H9 (cell line): ENCODE results near the gene KRTAP2-1. TPM values are rescaled to one million over a fixed set of nuclear protein-coding genes. Genes with fewer than 3 reads are reported as not detected.

Experiments used
- DNase-seq: peaks from one replicate; pipeline ENCODE4 v3.0.0-alpha.2; 2017
- H2AFZ ChIP-seq: one replicate; pipeline ENCODE4 v1.6.1; 2013; ENCODE audit warnings: mild to moderate bottlenecking, low read length, control low read depth, moderate library complexity
- H2AK5ac ChIP-seq: 2 replicates; pipeline ENCODE4 v1.6.1; 2013; ENCODE audit warnings: low read length, control low read depth, mixed read lengths; ENCODE audit not compliant: insufficient read length
- H2BK120ac ChIP-seq: one replicate; pipeline ENCODE4 v1.6.1; 2013; ENCODE audit warnings: low read depth, mild to moderate bottlenecking, low read length, control low read depth, inconsistent platforms; ENCODE audit not compliant: poor library complexity, severe bottlenecking
- H2BK12ac ChIP-seq: 2 replicates; pipeline ENCODE4 v1.6.1; 2013; ENCODE audit warnings: low read length, control low read depth, mixed read lengths, low read depth; ENCODE audit not compliant: insufficient read length
- H2BK15ac ChIP-seq: 2 replicates; pipeline ENCODE4 v1.6.1; 2013; ENCODE audit warnings: low read depth, low read length, control low read depth
- H2BK20ac ChIP-seq: one replicate; pipeline ENCODE4 v1.6.1; 2013; ENCODE audit warnings: low read depth, mild to moderate bottlenecking, low read length, control low read depth, inconsistent platforms; ENCODE audit not compliant: poor library complexity, severe bottlenecking
- H2BK5ac ChIP-seq: 2 replicates; pipeline ENCODE4 v1.6.1; 2013; ENCODE audit warnings: low read length, control low read depth, mixed read lengths; ENCODE audit not compliant: insufficient read length
- H3K14ac ChIP-seq: 2 replicates; pipeline ENCODE4 v1.6.1; 2013; ENCODE audit warnings: low read length, control low read depth; ENCODE audit not compliant: insufficient read depth
- H3K18ac ChIP-seq: 2 replicates; pipeline ENCODE4 v1.6.1; 2013; ENCODE audit warnings: low read depth, mild to moderate bottlenecking, mixed read lengths, low read length, control low read depth; ENCODE audit not compliant: insufficient read length
- H3K23ac ChIP-seq: 2 replicates; pipeline ENCODE4 v1.6.1; 2013; ENCODE audit warnings: low read length, control low read depth, mixed read lengths, low read depth; ENCODE audit not compliant: insufficient read length
- H3K23me2 ChIP-seq: 2 replicates; pipeline ENCODE4 v1.6.1; 2013; ENCODE audit warnings: low read depth, mild to moderate bottlenecking, mixed read lengths, low read length, control low read depth; ENCODE audit not compliant: insufficient read length, poor library complexity, severe bottlenecking
- H3K27ac ChIP-seq: 2 replicates; pipeline ENCODE4 v1.5.1; 2013; ENCODE audit warnings: low read length, control low read depth, mixed read lengths, low read depth; ENCODE audit not compliant: insufficient read length
- H3K27me3 ChIP-seq: 2 replicates; pipeline ENCODE4 v1.6.1; 2013; ENCODE audit warnings: low read length, control low read depth, inconsistent platforms; ENCODE audit not compliant: insufficient read depth
- H3K4ac ChIP-seq: 2 replicates; pipeline ENCODE4 v1.6.1; 2013; ENCODE audit warnings: low read depth, mild to moderate bottlenecking, control low read depth, inconsistent platforms, low read length, moderate library complexity
- H3K4me1 ChIP-seq: 2 replicates; pipeline ENCODE4 v1.6.1; 2013; ENCODE audit warnings: low read length, control low read depth, inconsistent platforms; ENCODE audit not compliant: insufficient read depth
- H3K4me2 ChIP-seq: 2 replicates; pipeline ENCODE4 v1.6.1; 2013; ENCODE audit warnings: low read length, control low read depth, mixed read lengths; ENCODE audit not compliant: insufficient read length, insufficient read depth
- H3K56ac ChIP-seq: 2 replicates; pipeline ENCODE4 v1.6.1; 2013; ENCODE audit warnings: low read depth, mild to moderate bottlenecking, mixed read lengths, low read length, control low read depth; ENCODE audit not compliant: insufficient read length
- H3K79me1 ChIP-seq: 2 replicates; pipeline ENCODE4 v1.6.1; 2013; ENCODE audit warnings: low read depth, mild to moderate bottlenecking, moderate library complexity, low read length, control low read depth, inconsistent platforms; ENCODE audit not compliant: insufficient read depth, poor library complexity, severe bottlenecking
- H3K79me2 ChIP-seq: 2 replicates; pipeline ENCODE4 v1.6.1; 2013; ENCODE audit warnings: low read length, control low read depth, inconsistent platforms; ENCODE audit not compliant: insufficient read depth
- H3K9ac ChIP-seq: 2 replicates; pipeline ENCODE4 v1.6.1; 2013; ENCODE audit warnings: low read length, control low read depth, mixed read lengths; ENCODE audit not compliant: insufficient read length; ENCODE audit errors: extremely low read depth
- H3K9me3 ChIP-seq: one replicate; pipeline ENCODE4 v1.6.1; 2013; ENCODE audit warnings: low read depth, low read length, inconsistent platforms; ENCODE audit not compliant: control insufficient read depth
- H3T11ph ChIP-seq: one replicate; pipeline ENCODE4 v1.6.1; 2013; ENCODE audit warnings: mild to moderate bottlenecking, low read length, control low read depth, inconsistent platforms
- H4K20me1 ChIP-seq: one replicate; pipeline ENCODE4 v1.6.1; 2013; ENCODE audit not compliant: control insufficient read depth, insufficient read length, insufficient read depth
- H4K5ac ChIP-seq: 2 replicates; pipeline ENCODE4 v1.6.1; 2013; ENCODE audit warnings: low read depth, mild to moderate bottlenecking, mixed read lengths, low read length, control low read depth; ENCODE audit not compliant: insufficient read length
- H4K8ac ChIP-seq: replicated peaks from 2 replicates; pipeline ENCODE4 v1.6.1; 2013; ENCODE audit warnings: low read length, control low read depth, mixed read lengths, low read depth; ENCODE audit not compliant: insufficient read length
- H4K91ac ChIP-seq: 2 replicates; pipeline ENCODE4 v1.6.1; 2013; ENCODE audit warnings: low read depth, mild to moderate bottlenecking, moderate library complexity, mixed read lengths, low read length, control low read depth; ENCODE audit not compliant: insufficient read length
- H3K27ac Mint-ChIP-seq, 3 experiments: 2 replicates in 2 of 3; 3 replicates in 1 of 3; pipeline ENCODE4 v1.8.0; 2020 to 2021; ENCODE audit warnings: mixed read lengths in 3 of 3, mild to moderate bottlenecking in 1 of 3, moderate library complexity in 1 of 3
- H3K27me3 Mint-ChIP-seq: 2 replicates; pipeline ENCODE4 v1.8.0; 2021; ENCODE audit warnings: low read depth, mild to moderate bottlenecking, moderate library complexity, mixed read lengths
- H3K36me3 Mint-ChIP-seq, 3 experiments: 2 replicates in 2 of 3; 3 replicates in 1 of 3; pipeline ENCODE4 v1.8.0; 2020 to 2021; ENCODE audit warnings: low read depth in 3 of 3, mixed read lengths in 3 of 3; ENCODE audit not compliant: insufficient read depth in 1 of 3
- H3K4me1 Mint-ChIP-seq, 2 experiments: 2 replicates each; pipeline ENCODE4 v1.8.0; 2020; ENCODE audit warnings: mixed read lengths in 2 of 2
- H3K4me3 Mint-ChIP-seq, 2 experiments: 2 replicates in 1 of 2; 3 replicates in 1 of 2; pipeline ENCODE4 v1.8.0; 2020 to 2021; ENCODE audit warnings: mild to moderate bottlenecking in 2 of 2, mixed read lengths in 2 of 2, moderate library complexity in 1 of 2
- H3K9me3 Mint-ChIP-seq, 2 experiments: 2 replicates in 1 of 2; 3 replicates in 1 of 2; pipeline ENCODE4 v1.8.0; 2020; ENCODE audit warnings: mild to moderate bottlenecking in 2 of 2, mixed read lengths in 2 of 2, moderate library complexity in 1 of 2
- CTCF ChIP-seq: fragments of 200-600 bp; sonication (generic); conservative IDR thresholded peaks from 3 replicates; pipeline ENCODE4 v1.8.0; 2021; ENCODE audit warnings: antibody characterized with exemption, mild to moderate bottlenecking
- WGBS: extraction: QIAGEN DNeasy Blood & Tissue Kit; methylation state at CpG from one replicate; pipeline ENCODE4 v1.1.7; 2013; ENCODE audit warnings: missing lambda C conversion rate, low lambda C conversion rate, mixed read lengths; ENCODE audit not compliant: insufficient read length; ENCODE audit errors: extremely low coverage; 5-methylcytosine and 5-hydroxymethylcytosine counted together
- total RNA-seq: library from RNA; stranded (reverse); gene quantifications from 2 replicates; pipeline ENCODE4 v1.2.1, GENCODE V29; 2021

Gene KRTAP2-1
- total RNA-seq, 1 experiment from 2014 or later, result not detected

GRCh38 chr17:41016578-41017215 is 30.4 kb downstream of the KRTAP2-1 start:
- Histone ChIP-seq H3K23me2 (no peaks in the 10 kb centered on the region), H2BK15ac (no peak overlapping the region), H2AK5ac (no peak overlapping the region), H2BK120ac (no peak overlapping the region), H3K79me2 (no peaks in the 10 kb centered on the region), H3K56ac (no peak overlapping the region), H3K23ac (no peak overlapping the region), H3K4me2 (no peak overlapping the region), H4K8ac (no peak overlapping the region), H3K27ac (no peak overlapping the region), H3K4me1 (no peaks in the 10 kb centered on the region), H2BK20ac (no peak overlapping the region), H4K91ac (no peak overlapping the region), H3K9me3 (no peaks in the 10 kb centered on the region), H3K79me1 (no peaks in the 10 kb centered on the region), H3K27me3 (no peaks in the 10 kb centered on the region), H3K4ac (no peak overlapping the region), H2BK5ac (no peak overlapping the region), H2BK12ac (no peak overlapping the region), H2AFZ (no peak overlapping the region), H3K18ac (no peak overlapping the region), H3T11ph (no peak overlapping the region), H3K9ac (no peak overlapping the region), H3K14ac (no peak overlapping the region), H4K5ac (no peak overlapping the region), H4K20me1 (no peaks in the 10 kb centered on the region)
- Mint-ChIP-seq H3K27ac (no peak overlapping the region), H3K27me3 (no peaks in the 10 kb centered on the region), H3K36me3 (no peaks in the 10 kb centered on the region), H3K4me1 (peaks cover 0 to 2% of the 10 kb centered on the region in 2 experiments; a peak in 1 of 4 replicates), H3K4me3 (no peak overlapping the region), H3K9me3 (no peaks in the 10 kb centered on the region)
- TF ChIP-seq CTCF, result no peak
- WGBS, result no CpG with 5 or more reads among the region's 13 CpGs
- no peak for DNase-seq
